Measurements from ENCODE around the gene INPP5K.

INPP5K gene

GRCh38 chr17:1484676-1485422, 31.6 kb downstream of the INPP5K start:
- DNase-seq: no peak

DNA sequence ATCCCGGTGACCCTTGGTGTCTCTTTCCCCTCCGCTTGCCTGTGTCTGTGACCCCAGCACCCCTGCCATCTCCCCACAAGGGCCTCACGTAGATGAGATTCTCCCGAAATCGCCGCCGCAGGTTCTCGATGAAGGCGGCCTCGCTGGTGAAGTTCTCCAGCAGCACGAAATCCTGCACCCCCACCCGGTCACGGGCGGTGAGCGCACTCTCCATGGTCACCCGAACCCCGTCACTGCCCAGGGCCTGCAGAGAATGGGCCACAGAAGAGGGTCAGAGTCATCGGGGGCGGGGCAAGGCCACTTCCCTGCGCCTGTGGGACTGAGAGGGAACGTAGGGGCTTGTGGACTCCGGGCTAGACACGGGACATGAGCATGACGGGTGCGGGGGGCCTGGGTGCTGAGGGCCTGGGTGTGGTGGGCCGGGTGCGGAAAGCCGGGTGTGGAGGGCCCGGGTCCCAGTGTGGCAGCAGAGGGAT, 32.3 kb downstream of the INPP5K start:
- DNase-seq: no peak

DNA sequence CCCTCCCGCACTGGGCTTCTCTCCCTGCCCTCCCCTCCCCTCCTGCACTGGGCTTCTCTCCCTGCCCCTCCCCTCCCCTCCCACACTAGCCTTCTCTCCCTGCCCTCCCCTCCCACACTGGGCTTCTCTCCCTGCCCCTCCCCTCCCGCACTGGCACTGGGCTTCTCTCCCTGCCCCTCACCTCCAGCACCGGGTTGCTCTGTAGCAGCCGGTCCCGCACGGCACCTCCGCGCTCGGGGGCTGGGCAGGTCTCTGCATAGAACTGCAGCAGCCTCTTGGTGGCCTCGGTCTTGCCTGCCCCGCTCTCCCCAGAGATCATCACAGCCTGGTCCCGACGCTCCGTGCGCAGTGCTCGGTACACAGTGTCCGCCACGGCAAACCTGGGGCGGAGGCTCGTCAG, 33.7 kb downstream of the INPP5K start:
- no peak for DNase-seq

- no peak for DNase-seq
Observed at GRCh38 chr17:1481736-1482135, 34.7 kb downstream of the INPP5K start.

- DNase-seq: no peak
Observed at GRCh38 chr17:1480747-1481465, 35.5 kb downstream of the INPP5K start.

DNA sequence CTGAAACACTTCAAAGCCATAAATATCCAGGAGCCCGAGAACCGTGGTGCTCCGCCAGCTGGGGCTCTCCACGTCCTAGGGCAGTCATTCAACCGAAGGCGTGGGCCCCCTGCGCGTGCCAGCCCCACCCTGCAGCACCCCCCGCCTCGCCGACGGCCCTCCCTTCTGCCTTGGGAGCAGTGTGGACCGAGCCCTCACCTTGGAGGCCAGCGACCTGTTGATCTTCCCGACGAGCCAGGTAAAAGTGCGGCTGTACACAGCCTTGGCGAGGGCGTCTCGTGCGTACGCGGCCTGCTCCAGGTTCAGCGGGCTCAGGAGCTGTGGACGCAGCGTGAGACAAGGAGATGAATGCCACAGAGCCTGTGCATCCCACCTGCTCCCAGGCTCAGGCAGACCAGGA, 38.0 kb downstream of the INPP5K start:
- no peak for DNase-seq

DNA sequence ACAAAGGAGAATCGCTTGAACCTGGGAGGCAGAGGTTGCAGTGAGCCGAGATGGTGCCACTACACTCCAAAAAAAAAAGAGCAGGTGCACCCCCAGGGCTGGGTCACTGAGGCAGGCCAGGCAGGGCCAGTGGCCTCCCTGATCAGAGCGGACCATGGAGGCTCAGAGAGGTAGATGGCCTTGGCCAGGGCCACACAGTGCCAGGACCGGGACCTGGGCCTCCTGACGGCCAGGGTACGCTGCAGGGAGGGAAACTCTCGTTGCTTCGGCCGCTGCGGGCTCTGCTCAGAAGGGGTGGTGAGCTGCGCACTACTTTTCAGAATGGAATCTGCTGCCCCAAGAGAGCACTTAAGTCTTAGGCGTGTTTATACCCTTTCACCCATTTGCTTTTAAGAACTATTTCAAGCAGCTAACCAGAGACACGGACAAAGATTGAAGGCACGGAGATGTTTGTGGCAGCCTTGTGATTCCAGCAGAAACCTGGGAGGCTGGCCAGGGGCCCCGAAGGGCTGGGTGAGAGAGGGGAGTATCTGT, 41.0 kb downstream of the INPP5K start:
- no peak for DNase-seq

DNA sequence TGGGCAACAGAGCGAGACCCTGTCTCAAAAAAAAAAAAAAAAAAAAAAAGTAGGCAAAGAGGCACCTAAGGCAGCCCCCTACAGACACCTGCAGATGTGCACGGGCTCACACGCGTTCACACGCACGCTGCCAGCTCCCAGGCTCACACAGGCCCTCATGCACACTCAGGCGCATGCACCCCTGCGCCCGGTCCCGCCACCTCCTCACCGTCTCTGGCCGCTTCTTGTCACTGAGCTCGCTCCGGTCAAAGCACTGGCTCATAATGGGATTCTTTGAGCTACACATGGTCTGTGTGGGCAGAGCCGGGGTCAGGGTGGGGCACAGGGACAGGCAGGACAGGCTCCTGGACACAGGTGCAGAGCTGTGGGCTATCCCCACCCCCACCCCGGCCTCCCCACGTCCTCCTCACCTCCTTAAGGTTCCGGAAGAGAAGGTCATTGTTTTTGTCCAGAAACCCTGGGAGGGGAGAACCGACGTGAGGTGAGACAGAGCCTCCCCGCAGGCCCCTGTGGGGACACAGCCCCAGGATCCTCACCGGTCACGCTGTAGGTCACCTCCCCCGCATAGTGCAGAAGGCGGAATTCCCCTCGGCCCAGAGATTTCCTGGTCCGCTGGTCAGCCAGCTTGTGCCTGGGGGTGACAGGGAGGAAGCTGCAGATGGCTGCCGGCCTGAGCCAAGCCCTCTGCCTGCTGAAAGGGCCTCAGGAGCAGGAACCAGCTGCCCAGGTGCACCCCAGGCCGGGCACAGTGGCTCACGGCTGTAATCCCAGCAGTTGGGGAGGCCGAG, 41.8 kb downstream of the INPP5K start:
- no peak for DNase-seq

- DNase-seq: no peak
Observed at GRCh38 chr17:1473841-1474240, 42.6 kb downstream of the INPP5K start.

DNA sequence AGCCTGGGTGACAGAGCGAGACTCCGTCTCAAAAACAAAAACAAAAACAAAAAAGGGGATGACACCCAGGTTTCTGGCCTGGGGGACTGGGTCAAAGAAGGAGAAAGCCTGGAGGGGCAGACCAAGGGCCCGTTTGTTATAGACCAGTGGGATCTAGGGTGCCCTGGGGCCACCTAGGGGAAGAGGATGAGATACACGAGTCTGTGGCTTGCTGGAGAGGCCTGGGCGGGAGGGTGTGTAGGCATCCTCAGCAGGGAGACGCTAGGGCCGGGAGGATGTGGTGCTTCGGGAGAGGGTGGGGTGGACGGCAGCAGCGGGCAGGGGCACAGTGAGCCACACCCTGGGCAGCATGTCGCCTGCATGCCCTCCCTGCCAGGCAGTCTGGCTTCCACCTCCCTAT, 43.2 kb downstream of the INPP5K start:
- no peak for DNase-seq

DNA sequence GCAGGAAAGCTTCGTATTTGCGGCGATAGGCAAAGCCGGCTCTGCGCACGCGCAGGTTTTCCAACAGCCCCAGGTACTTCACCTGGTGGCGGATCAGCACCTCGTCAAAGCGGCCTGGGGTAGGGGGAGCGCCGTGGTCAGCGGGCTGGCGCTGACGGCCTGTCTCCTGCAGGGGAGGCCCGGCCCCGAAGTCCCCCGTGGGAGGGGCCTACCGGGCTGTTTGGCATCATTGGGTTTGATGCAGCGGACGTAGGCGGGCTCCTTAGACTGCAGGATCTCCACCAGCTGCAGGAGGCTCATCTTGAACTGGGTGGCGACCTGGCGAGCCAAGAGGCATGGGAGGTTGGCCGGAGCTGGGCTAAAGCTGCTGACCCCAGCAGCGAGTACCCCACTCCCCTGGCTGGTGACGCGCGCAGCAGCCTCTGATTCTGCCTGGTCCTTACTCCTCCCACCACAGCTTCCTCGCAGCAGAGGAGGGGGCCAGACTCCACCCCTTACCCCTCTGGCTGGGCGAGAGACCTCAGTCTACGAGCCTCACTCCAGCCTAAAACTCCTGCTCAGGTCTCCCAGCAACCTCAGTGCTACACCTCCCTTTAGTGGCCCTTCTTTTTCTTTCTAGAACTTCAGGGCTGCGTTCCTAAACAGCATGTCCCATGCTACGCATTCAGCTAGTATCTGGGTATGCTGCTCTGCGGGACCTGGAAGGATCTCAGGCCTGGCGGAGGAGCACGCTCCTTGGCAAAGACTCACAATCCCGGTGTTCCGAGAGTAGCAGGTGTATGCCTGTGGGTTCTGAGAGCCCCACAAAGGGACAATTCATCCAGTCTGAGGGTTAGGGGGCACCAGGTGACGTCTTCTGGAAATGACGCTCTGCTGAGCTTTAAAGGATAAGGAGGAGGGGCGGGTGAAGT, 44.2 kb downstream of the INPP5K start:
- DNase-seq: no peak

DNA sequence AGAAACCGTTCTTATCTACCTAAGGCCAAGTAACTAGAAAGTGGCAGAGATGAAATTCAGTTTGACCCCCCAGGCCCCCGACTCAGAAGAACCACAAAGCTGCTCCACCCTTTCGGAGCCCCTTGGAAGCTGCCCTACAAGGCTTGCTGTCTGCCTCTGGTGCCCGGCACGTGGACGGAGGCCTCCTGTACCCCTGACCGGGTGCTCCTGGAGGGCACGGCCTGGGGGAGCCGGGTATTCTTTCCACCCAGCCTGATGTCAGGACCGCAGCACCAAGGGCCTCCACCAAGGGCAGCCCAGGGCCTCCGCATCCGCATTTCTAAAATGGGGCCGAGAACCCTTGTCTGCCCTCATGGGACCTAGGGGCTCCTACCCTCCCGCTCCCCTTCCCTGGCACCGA, 44.9 kb downstream of the INPP5K start:
- DNase-seq: no peak

GRCh38 chr17:1470755-1471462, 45.5 kb downstream of the INPP5K start:
- no peak for DNase-seq

DNA sequence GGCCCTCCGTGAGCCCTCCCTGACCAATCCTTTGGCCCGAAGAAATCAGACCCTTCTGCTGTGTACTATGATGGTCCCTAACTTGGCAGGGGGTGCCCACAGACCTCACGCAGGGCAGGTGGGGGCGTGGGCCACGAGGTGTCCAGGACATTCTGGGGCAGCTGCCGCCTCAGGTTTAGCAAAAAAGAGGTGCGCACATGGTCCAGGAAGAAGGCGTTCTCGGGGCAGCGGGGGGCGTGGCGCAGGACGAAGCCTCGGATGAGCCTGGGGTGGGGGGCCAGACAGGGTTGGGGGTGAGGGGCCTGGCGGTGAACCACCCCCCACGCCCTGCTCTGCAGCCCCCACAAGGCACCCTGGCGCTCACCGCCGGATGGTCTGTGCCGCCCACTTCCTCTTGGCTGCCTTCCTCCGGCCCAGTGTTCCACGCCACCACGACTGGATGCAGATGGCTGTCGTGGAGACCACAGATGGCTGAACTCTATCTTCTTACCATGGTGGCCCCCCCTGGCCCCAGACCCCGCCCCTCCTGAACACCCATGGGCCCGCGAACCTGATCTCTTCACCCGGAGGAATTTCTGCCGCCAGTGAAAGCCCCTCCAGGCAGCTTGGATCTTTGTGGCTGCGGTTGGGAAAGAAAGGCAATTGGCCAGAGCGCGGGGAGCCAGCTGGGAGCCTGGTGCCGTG, 46.2 kb downstream of the INPP5K start:
- no peak for DNase-seq

GRCh38 chr17:1469231-1469852, 47.1 kb downstream of the INPP5K start:
- DNase-seq: no peak

- DNase-seq: no peak
Observed at GRCh38 chr17:1467898-1468492, 48.4 kb downstream of the INPP5K start.

DNA sequence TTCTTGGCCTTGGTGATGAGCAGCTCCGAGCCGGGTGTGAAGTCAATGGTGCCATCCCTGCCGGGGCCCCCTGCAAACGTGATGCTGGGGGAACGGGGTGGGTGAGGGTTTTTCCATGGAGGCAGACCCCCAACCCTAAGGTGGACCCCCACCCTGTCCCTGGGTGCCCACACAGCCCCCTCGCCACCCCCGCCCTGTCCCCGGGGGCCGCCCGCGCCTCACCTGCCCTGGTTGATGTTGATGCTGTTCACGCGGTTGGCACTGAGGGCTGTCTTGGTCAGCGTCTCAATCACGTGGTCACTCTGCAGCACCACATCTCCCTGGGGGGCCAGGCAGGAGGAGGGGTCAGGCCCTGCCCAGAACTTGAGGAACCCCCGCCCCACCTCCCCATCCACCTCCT, 49.2 kb downstream of the INPP5K start:
- no peak for DNase-seq

GRCh38 chr17:1464186-1464585, 52.2 kb downstream of the INPP5K start:
- no peak for DNase-seq

DNA sequence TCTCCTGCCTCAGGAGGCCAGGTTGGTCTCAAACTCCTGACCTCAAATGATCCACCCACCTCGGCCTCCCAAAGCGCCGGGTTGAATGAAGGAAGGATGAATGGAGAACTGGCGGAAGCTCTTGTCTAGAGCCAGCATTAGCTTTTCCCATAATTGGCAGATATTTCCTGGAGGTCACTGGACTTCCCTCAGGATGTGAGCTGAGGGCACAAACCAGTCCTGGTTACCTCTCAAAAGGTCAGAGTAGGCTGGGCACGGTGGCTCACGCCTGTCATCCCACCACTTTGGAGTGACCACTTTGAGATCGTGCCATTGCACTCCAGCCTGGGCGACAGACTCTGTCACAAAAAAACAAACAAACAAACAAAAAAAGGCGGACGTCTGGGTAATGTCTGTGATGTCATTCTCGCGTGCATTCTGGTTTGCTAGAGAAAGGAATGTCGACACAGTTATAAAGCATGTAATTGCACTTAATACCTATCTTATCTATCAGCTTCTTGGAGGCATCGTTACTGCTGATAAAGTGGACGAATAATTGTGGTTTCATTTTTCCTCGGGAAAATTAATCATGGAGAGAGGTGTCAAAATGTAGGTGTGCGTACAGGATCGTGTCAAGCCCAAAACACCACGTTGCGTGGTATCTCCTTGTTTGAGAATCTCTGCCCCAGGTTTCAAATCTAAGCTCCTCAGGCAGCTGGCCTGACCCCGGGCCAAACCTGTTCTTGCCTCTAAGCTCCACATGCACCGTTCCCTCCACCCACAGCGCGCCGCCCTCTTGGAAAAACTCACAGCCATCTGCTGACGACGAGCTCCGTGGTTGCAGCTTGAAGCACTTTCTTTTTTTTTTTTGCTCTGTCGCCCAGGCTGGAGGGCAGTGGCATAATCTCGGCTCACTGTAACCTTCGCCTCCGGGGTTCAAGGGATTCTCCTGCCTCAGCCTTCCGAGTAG, 54.0 kb downstream of the INPP5K start:
- no peak for DNase-seq
